Heart left ventricle (tissue), 16 donors: ENCODE measurements around the gene MECP2. TPM values are rescaled to one million over a fixed set of nuclear protein-coding genes. Genes with fewer than 3 reads are reported as not detected.

Experiments
- ATAC-seq, 4 donors: fragments of 200-7000 bp; cut with Tn5 transposase; one replicate each; pipeline ENCODE4 v1.9.1; 2020 to 2022; ENCODE audit warnings: moderate library complexity in 4 of 4, mild to moderate bottlenecking in 3 of 4, moderate number of reproducible peaks in 1 of 4
- DNase-seq, 5 donors: peaks; one replicate each; pipeline ENCODE4 v3.0.0-alpha.2; 2020
- H3K27ac ChIP-seq, 12 donors: fragments of 200-600 bp; sonication (generic) in 4 of 12; one replicate each; pipeline versions ENCODE4 v1.5.0 to v1.8.0; 2016 to 2022; ENCODE audit warnings: mild to moderate bottlenecking in 2 of 12
- H3K27me3 ChIP-seq, 9 donors: fragments of 200-600 bp; sonication (generic) in 2 of 9; one replicate each; pipeline versions ENCODE4 v1.5.1 to v1.8.0; 2016 to 2022; ENCODE audit warnings: mild to moderate bottlenecking in 3 of 9
- H3K36me3 ChIP-seq, 9 donors: fragments of 200-600 bp; sonication (generic) in 2 of 9; one replicate each; pipeline versions ENCODE4 v1.5.0 to v1.8.0; 2018 to 2022; ENCODE audit warnings: mild to moderate bottlenecking in 2 of 9
- H3K4me1 ChIP-seq, 12 donors: fragments of 200-600 bp; sonication (generic) in 4 of 12; one replicate each; pipeline versions ENCODE4 v1.5.0 to v1.8.0; 2016 to 2022; ENCODE audit warnings: mild to moderate bottlenecking in 3 of 12
- H3K4me3 ChIP-seq, 12 donors: fragments of 200-600 bp; sonication (generic) in 4 of 12; one replicate each; pipeline versions ENCODE4 v1.5.0 to v1.8.0; 2017 to 2022; ENCODE audit warnings: mild to moderate bottlenecking in 9 of 12, moderate library complexity in 4 of 12
- H3K9me3 ChIP-seq, 12 donors: fragments of 200-600 bp; sonication (generic) in 4 of 12; one replicate each; pipeline versions ENCODE4 v1.5.0 to v1.8.0; 2016 to 2022; ENCODE audit warnings: mild to moderate bottlenecking in 1 of 12
- CTCF ChIP-seq, 12 donors: fragments of 200-600 bp; sonication (generic) in 4 of 12; IDR thresholded peaks; one replicate each; pipeline versions ENCODE4 v1.5.0 to v1.8.0; 2018 to 2022; ENCODE audit warnings: antibody characterized with exemption in 12 of 12, mild to moderate bottlenecking in 5 of 12
- POLR2A ChIP-seq, 2 donors: fragments of 450-650 bp; IDR thresholded peaks; one replicate each; pipeline ENCODE4 v1.6.1; 2017; ENCODE audit warnings: antibody characterized with exemption in 2 of 2, mild to moderate bottlenecking in 2 of 2, moderate library complexity in 2 of 2
- WGBS, 4 donors: extraction: QIAGEN DNeasy Blood & Tissue Kit in 2 of 4; methylation state at CpG; one replicate each; pipeline versions ENCODE4 v1.1.5 to v1.1.7; 2013 to 2018; 5-methylcytosine and 5-hydroxymethylcytosine counted together
- intact Hi-C, 10 donors: fragments of 100-400 bp; cut with DNase I; formaldehyde crosslinking; loops; one replicate each; pipeline versions ENCODE4 v1.11.1 to v1.14.2; 2022
- polyA plus RNA-seq, 2 donors: library from polyadenylated mRNA; stranded (reverse); fragments of 200-250 nt; gene quantifications; one replicate each; pipeline ENCODE4 v1.2.3, GENCODE V29; 2013
- total RNA-seq, 9 donors: library from RNA; depleted of rRNA in 2 of 9; stranded (reverse); fragments of >200 nt in 2 of 9; fragmentation: NEBNext Ultra II Directional in 3 of 9; extraction: Animal tissue kit (Norgen Biotek cat#: 25700) in 3 of 9; gene quantifications; one replicate each; pipeline versions ENCODE4 v1.1.0 to v1.2.4, GENCODE V29; 2016 to 2023
- donor health status: ischemic (EF 13 %, LVEDD 7.1; RV severe dilation, severe dysfunction).
- donor health status: healthy with polysubstance abuse.
- donor health status: DM: no; HTN: yes; CAD: no.
- donor health status: DM: no; HTN: no; CAD: no.
- donor health status: ischemic (EF 25% LVEDD 6.9; RV normal size, moderate dysfunction).
- donor health status: ischemic (EF 25% LVEDD 5.7; RV mildly dilated, moderate dysfunction).
- donor health status: healthy.
- donor health status: DM: yes; HTN: yes; CAD: no.
- donor health status: ischemic (EF 35%, LVEDD 5.7; RV mildly dilated, moderate dysfunction).
- donor health status: nonischemic (EF 11% LVEDD 7.7; RV severe dilation, severe dysfunction).
- donor health status: DM: yes; HTN: yes; CAD: no.
- donor health status: PGD.
- donor health status: ischemic (EF 29% LVEDD 5.4; RV normal size, mild dysfunction).
- donor health status: nonischemic (EF 23%, LVEDD 6.1; RV moderate dilation, normal function).

The MECP2 gene
- total and polyA plus RNA-seq, 11 donors: 22.7 to 83.3 (median 33.6) TPM

- no peaks in the 10 kb centered on the region for H3K9me3 ChIP-seq
- peaks cover 0 to 30% (median 0%) of the 10 kb centered on the region in 9 donors for H3K27me3 ChIP-seq
- H3K36me3 ChIP-seq: peaks cover 0 to 11% (median 0%) of the 10 kb centered on the region in 9 donors
- TF ChIP-seq CTCF (IDR thresholded peaks at IDR 0.05) (no peak), POLR2A (IDR thresholded peaks at IDR 0.05) (no peak)
- intact Hi-C loops: loop anchor here in 3 of 10 donors (5.0 to 10.0 kb wide), 3 partner anchors 44 to 67 kb away; no protein-coding TSS in a partner anchor
- ATAC-seq: peak in 3 of 4 donors; percentile 28 to 60 (median 58)
- H3K27ac ChIP-seq: peak overlapping the region in 4 of 12 donors; percentile 13 to 60 (median 16)
- peaks cover 0 to 67% (median 36%) of the 10 kb centered on the region in 12 donors for H3K4me1 ChIP-seq
- peak in 1 of 5 donors; percentile 11 for DNase-seq
- no peak overlapping the region for H3K4me3 ChIP-seq
- WGBS, 4 donors: 45 to 70% (median 64%) methylated on average over 7 to 8 of the region's 8 CpGs
Observed at GRCh38 chrX:154091678-154092077, 5.8 kb downstream of the MECP2 start.

DNA sequence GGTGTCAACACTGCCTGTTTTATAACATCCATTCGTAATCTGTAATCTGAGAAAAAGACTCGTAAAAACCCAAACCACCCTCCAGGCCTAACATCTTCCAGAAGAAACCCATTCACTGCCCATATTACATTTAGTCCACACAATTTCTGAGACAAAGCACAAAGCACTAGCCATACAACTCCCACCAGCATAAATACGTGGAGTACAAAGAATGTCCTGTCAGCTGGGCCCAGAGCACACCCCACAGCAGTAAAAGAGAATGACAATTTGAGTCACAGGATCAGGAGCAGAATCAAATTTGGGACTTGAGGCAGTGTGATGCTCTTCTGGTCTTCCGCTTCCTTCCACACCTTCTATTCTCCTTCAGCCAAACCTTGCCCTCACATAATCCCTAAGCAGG lies 6.8 kb downstream of the MECP2 start:
- 58 to 63% (median 61%) methylated on average over 4 of the region's 4 CpGs for WGBS, 4 donors
- H3K4me3 ChIP-seq: no peak overlapping the region
- TF ChIP-seq CTCF (IDR thresholded peaks at IDR 0.05): no peak
- H3K36me3 ChIP-seq: peaks cover 0 to 11% (median 0%) of the 10 kb centered on the region in 9 donors
- intact Hi-C loops: loop anchor here in 3 of 10 donors (5.0 to 10.0 kb wide), 3 partner anchors 43 to 66 kb away; no protein-coding TSS in a partner anchor
- H3K4me1 ChIP-seq: peaks cover 0 to 59% (median 32%) of the 10 kb centered on the region in 12 donors
- no peaks in the 10 kb centered on the region for H3K9me3 ChIP-seq
- H3K27ac ChIP-seq: peak overlapping the region in 1 of 12 donors; percentile 34
- peak in 1 of 4 donors; percentile 29 for ATAC-seq
- no peak for DNase-seq
- H3K27me3 ChIP-seq: peaks cover 0 to 25% (median 0%) of the 10 kb centered on the region in 9 donors

DNA sequence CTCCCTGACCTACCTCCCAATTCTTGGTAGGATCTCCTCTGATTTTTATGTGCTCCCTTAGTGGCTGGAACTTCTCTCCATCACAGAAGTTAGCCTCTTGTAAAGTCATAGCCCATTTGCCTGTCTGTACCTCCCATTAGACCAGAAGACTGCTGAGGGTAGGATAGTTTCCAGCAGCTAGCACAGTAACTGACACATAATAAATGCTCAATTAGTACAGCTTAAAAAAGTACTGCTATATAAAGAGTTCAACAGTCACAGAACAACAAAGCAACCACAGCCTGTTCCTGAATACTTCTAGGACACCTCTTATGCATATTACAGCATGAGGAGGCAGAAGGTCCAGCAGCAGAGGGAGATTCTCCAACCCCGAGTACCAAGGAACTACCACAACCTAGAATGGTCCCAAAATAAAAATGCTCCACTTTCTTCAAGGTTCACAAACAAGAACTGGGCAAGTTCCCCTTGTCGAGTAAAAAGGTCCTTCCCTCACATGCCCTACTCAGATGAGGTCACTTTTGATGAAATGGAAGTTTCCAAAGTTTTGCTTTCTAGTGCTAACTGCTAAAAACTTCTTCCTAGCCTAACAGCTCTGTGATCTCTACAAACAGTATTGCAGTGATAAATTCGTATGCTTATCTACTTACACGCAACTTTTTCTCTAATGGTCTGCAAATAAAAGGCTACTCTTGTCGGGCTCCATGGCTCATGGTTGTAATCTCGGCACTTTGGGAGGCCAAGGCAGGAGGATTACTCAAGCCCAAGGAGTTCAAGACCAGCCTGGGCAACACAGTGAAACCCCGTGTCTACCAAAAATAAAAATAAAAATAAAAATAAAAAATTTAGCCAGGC lies 12.8 kb downstream of the MECP2 start:
- Histone ChIP-seq H3K4me1 (peaks cover 0 to 47% (median 23%) of the 10 kb centered on the region in 12 donors), H3K36me3 (peaks cover 0 to 4% (median 0%) of the 10 kb centered on the region in 9 donors), H3K4me3 (no peak overlapping the region), H3K27ac (peak overlapping the region in 1 of 12 donors; percentile 37), H3K9me3 (no peaks in the 10 kb centered on the region), H3K27me3 (peaks cover 0 to 17% (median 0%) of the 10 kb centered on the region in 9 donors)
- ATAC-seq (no peak), DNase-seq (no peak)
- 69 to 75% (median 71%) methylated on average over 7 of the region's 7 CpGs for WGBS, 4 donors
- TF ChIP-seq CTCF (IDR thresholded peaks at IDR 0.05) (no peak), POLR2A (IDR thresholded peaks at IDR 0.05) (no peak)
- intact Hi-C loops: no loop called here

GRCh38 chrX:154083126-154083517 lies 14.4 kb downstream of the MECP2 start:
- TF ChIP-seq CTCF (IDR thresholded peaks at IDR 0.05) (no peak), POLR2A (IDR thresholded peaks at IDR 0.05) (no peak)
- H3K36me3 ChIP-seq: peaks cover 0 to 13% (median 0%) of the 10 kb centered on the region in 9 donors
- H3K27me3 ChIP-seq: peaks cover 0 to 23% (median 0%) of the 10 kb centered on the region in 9 donors
- H3K27ac ChIP-seq: peak overlapping the region in 8 of 12 donors; percentile 22 to 52 (median 42)
- peaks cover 0 to 44% (median 23%) of the 10 kb centered on the region in 12 donors for H3K4me1 ChIP-seq
- intact Hi-C loops: no loop called here
- DNase-seq (no peak), ATAC-seq (peak in 3 of 4 donors; percentile 47 to 85 (median 78))
- 36 to 59% (median 52%) methylated on average over 6 of the region's 6 CpGs for WGBS, 4 donors
- no peak overlapping the region for H3K4me3 ChIP-seq
- H3K9me3 ChIP-seq: no peaks in the 10 kb centered on the region
